CD4-positive, alpha-beta T cell treated with Interleukin-12 subunit alpha and Interleukin-12 subunit beta, for 1 hour (primary cell): ENCODE results near the gene TCERG1L.
"Not testable (repeated sequence)": the region's sequence is repeated elsewhere in the genome, so short reads cannot be mapped to it uniquely, and the experiment has no call there.

Source experiments
- DNase-seq: peaks from one replicate; pipeline ENCODE4 v3.0.0-alpha.2; 2020

TCERG1L gene

DNA sequence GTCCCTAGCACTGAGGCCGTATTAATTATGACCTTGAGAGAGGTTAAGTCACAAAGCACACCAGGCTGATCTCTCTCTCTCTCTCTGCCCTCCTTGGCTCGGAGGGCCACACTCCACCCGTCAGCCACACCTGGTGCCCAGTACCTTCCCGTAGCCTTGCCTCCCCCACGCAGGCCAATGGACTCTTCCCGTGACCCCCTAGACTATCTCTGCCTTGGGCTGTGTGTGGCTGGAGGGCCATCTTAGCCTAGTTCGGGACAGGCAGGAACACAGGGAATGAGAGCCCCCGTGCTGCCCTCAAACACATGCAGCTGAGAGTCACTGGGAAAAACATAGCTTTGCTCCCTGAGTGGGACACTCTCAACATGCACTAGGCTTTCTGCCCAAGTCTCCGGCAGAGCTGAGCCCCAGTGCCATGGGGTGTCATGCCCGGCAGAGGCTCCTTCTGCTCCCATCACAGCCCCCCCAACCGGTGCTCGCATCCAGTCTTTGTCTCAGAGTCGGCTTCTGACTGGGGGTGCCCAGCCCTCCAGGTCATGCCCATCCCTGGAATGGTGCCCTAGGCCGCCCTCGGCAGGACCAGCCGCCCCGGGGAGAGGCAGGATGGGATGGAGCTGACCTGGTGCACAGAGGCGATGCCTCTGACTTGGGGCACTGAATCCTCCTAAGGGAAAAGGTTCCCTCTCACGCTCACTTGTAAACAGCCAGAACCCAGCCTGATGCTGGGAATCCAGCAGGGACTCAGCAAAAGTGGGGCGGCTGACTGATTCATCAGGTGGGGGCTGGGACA, 63.0 kb downstream of the TCERG1L start:
- no peak for DNase-seq

DNA sequence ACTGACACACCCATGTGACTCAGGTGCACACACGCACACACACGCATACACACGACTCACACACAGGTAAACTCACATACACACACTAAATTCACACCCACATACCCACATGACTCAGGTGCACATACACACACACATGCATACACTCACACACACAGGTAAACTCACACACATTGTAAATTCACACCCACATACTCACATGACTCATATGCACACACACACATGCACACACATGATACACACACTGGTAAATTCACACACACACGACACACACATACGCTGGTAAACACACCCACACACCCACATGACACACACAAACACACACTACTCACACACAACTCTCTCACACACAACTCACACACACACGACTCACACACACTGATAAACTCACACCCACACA, 63.6 kb downstream of the TCERG1L start:
- DNase-seq = no peak

DNA sequence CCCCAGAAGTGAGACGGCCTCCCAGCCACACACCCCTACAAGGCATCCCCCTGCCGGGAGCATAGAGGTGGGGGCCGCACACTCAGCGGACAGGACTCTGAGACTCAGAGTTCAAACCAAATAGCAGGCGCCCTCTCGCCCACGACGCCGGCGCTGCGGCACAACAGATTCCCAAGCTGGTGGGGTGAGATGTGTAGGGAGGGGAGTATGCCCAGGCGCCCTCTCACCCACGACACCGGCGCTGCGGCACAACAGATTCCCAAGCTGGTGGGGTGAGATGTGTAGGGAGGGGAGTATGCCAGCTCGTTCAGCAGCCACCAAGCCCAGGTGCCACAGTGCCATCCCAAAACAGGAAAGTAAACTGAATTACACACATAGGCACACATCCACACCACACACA, 64.7 kb downstream of the TCERG1L start:
- DNase-seq = no peak

DNA sequence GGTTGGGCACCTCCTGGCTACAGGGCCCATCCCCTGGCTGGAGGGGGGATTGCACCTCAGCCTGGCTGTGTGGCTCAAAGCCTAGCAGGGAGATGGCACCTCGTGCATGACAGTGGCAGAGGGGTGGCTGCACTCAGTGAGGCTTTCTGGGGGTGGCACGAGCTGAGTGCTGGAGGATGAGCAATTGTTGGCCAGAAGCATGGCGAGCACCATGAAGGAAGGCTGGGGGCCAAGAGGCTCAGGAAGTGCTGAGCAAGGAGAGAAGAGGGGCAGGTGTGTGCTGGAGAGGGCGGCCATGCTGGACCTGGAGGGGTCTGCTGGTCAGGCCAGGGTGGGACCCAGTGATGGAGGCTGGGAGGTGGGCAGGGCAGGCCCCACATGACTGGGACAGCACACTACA, 65.4 kb downstream of the TCERG1L start:
- no peak for DNase-seq

DNA sequence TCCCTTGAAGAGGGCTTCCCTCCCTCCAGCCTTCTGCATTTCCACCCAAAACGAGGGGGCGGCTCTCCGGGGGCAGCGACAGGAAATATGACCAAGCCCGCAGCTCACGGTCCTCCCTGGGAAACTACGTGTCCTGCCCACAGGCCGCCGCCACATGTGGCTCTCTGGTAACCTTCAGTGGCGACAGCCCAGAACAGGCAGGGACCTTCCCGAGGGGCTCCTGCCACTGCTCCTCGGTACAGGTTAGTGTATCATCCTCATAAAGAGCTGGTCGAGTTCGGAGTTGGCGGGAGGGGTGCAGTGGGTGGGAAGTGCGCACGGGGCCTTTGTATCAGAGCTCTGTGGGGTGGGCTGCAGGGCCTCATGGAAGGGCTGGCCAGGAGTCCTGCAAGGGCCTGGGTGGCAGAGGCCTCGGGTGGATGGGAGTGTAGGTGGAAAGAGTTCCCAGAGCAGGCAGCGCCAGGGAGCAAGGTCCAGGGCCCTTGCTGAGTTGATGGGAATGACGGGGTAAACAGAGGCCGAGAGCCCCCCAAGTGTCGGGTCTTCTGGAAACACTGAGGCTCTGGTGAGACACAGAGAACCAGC, 66.0 kb downstream of the TCERG1L start:
- no peak for DNase-seq

DNA sequence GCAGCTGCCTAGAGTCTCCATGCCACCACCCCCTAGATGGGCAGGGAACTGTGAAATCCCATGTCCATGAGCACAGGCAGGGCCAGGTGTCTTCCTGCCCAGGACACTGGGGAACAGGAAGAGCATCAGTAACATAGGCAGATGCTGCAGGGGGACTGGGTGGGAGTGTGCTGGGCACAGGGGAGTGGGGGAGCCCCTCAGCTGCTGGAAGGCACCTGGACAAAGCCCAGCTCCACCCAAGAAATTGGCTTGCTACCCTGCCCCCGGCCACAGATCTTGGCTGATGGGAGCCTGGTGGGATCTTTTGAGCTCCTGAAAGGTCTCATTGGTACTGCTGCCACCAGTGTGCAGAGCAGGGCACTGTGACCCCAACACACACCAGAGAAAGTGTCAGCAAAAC, 66.7 kb downstream of the TCERG1L start:
- no peak for DNase-seq

DNA sequence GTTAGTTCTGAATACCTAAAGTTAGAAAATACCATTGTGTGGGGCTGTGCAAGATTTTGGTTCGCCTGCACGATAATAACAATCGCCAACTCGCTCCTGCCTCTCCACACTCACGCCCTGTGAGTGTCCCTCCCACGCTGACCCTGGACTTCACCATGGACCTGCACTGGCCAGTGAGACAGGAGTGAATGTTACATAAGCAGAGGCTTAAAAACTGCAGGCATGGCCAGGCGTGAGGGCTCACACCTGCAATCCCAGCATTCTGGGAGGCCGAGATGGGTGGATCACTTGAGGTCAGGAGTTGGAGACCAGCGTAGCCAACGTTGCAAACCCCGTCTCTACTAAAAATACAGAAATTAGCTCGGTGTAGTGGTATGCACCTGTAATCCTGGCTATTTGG, 68.4 kb downstream of the TCERG1L start:
- DNase-seq = no peak

DNA sequence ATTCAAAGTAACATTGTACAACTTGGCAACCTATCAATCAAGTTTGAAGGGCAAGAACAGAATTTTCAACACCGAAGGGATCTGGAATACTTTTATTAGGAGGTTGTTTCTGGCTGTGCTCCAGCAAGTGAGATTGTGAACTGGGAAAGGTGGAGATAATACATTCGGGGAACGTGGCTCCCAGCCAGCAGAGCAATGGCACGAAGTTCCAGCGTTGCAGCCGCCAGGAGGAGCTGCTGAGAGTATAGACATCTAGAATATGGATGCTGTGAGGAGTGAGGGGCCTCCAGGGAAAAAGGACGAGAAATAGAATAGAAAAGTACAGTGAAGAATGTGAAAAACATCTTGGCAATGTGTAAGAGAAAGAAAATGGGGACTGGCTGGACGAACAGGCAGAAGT, 69.5 kb downstream of the TCERG1L start:
- DNase-seq = no peak

DNA sequence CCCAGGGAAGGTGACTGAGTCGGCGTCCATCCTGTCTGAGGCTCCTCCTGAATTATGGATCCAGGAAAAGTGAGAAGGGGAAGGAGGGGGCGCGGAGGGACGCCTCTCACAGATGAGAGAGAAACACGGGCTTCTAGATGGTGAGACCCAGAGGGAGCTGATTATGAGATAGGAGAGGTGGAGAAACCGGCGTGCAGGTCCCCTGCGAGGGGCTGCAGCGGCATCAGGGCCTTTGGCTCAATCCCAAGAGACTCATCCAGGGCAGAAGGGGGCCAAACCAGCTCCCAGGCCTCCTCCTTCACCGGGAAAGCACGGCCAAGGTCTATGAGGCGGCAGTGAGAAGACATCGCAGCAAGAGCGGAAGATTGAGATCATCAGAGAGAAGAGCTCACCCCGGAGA, 70.8 kb downstream of the TCERG1L start:
- no peak for DNase-seq

DNA sequence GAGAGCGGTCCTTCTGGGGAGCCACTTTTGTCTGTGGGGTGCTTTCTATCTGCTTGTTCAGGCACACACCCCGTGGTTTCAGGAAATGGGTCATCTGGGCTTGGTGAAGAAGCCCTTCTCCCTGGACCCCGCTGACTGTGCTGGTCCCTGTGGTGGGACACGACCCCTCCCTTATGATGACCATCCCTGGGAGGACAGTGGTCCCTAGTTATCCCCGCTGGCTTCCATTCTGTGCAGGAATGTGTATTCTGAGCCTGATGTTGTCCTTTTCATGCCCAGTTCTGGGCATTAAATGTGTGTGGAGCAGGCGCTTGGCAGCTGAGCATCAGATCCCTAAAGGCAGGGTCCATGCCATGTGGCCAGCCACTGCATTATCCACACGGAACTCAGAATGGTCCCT, 71.6 kb downstream of the TCERG1L start:
- no peak for DNase-seq

DNA sequence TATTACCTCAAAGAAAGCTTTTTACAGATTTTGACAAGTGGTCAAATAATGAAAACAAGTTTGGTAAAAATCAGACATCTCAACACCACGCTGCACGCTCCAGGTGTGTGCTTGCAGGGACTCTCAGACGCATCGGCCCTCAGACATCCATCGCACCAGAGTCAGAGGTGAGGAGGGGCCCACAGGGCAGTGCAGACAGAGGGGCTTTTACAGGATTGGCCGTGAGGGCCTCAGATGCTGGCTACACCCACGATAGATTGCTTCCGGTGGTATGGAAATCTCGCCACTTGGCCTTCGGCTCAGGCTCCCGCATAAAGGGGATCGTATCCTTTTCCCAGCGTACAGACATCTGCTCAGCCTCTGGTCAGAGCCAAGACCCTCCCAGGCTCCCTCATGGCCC, 72.1 kb downstream of the TCERG1L start:
- no peak for DNase-seq

DNA sequence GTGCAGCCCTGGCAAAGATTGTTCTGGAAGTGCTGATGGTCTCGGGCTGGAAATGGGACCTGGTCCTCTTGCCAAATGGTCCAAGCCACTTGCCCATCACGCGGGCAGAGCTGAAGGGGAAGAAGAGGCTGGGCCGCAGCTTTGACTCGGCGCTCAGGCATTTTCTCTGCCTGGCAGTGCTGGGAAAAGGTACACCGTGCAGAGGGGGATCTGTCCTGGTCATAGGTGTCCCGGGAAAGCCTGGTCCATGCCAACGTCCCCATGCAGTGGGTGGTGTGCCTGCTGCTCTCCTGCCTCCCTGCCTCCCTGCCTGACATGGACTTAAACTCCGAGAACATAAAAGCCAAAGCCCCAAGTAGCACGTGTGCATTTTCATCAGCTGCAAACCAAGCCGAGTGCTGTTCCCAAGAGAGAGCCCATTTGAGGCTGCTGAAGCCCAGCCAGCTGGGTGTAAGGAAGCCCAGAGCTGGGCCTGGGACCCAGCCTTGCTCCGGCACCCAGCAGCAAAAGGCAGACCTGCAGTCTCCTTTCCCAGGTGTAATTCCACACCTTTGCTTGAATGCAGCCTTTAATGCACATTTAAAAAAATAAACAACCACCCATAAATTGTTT, 72.7 kb downstream of the TCERG1L start:
- DNase-seq = no peak

DNA sequence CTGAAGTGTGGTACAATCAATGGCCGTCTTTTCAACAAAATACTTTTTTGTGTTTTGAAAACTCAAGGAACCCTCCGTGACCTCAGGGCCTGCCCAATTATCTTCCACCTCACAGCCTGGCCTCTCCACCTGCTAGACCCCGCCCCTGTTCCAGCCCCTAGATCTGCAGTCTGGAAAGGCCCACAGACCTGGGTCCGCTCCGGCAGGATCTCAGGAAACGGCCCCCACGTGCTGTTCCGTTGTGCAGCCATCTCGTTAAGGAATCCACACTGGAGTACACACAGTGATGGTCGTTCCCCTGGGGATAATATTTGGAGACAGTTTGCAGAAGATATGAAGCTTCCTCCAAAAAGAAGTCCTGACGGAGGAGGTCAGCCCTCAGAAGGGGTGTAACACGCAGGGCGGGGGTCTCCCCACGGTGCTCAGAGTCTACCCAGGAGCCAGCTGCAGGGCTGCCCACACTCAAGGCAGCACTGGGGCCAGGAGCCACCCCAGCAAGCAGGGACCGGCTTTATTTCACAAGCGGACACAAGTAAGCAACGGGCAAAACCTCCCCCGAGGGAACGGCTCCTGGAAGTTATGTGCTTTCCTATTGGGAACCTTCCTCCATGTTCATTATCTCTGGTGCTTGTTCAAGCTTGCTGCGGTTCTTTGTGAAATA, 73.4 kb downstream of the TCERG1L start:
- no peak for DNase-seq

DNA sequence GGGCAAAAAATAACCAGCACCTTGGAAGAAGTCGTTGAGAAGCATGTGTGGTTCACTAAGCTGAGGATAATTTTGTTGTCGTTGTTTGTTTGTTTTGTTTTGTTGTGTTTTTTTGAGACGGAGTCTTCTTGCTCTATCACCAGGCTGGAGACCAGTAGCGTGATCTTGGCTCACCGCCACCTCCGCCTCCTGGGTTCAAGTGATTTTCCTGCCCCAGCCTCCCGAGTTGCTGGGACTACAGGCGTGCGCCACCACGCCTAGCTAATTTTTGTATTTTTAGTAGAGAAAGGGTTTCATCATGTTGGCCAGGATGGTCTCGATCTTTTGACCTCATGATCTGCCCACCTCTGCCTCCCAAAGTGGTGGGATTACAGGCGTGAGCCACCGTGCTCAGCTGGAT, 76.9 kb downstream of the TCERG1L start:
- not testable (repeated sequence) for DNase-seq

DNA sequence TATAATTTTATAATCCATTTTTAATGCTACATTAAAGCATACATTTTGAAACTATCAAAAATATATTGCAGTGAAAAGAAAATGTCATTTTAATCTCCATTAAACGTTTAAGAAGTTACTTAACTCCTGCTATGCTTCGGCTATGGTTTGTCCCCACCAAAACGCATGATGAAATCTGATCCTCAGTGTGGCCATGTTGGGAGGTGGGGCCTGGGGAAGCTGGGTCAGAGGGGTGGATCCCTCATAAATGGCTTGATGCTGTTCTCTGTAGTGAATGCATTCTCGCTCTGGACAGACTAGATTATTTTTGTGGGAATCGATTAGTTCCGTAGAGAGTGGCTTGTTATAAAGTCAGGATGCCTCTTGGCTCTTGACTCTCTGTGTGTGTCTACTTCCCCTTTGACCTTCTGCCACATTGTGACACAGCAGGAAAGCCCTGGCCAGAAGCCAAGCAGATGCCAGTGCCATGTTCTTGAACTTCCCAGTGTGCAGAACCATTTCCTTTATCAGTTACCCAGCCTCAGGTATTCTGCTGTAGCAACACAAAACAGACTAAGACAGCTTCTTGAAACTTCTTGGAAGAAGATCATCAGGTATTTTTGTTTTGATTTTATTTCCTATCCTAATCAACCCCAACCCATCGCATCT, 77.8 kb downstream of the TCERG1L start:
- DNase-seq = no peak

DNA sequence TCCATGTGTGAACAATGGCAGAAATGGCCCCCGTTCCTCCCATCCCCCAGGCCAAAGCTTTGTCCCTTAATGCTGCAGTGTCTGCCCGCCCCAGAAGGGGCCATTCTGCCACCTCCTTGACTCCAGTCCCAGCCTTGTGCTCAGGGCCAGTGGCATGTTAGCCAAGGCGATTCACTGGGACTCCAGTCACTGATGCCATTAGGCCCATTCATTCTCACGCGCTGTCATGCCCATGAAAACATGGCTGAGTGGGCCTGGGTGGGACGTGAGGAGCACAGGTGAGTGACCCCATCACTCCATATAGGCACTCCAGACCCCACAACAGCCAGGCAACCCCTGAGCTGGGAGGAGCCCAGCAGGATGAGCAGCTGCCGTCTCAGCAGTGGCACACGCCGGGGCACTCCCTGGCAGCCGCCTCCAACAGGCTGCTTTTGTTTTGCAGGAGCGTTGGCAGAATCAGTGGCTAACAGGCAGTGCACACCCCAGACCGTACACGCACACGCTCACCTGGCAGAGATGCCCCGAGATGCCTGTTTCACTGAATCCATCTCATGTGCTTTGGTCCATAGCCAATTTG, 79.5 kb downstream of the TCERG1L start:
- DNase-seq = no peak

DNA sequence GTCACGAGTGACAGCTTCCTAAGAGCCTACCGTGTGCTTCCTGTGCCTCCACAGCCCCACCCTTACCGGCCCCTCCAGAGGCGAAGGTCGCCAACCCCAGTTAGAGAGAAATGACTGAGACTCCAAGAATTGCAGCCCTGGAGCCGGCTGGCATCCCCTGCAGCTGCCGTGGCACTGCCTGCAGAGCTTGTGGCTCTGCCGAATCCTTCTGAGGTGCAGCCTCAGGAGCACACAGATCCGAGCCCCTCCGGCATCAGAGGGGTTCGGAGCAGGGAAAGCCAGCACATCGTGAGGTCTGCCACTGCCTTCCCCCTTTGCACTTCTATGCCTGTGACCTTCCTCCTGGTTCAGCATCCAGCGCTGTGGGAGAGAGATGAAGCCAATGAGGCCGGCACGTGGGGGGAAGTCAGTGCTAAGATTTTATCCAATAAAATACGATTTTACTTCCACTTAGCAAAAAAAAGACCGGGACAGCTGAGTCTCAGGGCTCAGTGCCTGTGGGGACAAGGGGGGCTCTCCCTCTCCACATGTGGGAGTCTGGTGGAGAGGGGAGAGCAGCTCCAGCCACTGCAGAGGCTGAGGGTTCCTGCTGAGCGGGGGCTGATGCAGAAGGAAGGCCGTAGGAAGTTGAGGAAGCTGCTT, 80.1 kb downstream of the TCERG1L start:
- DNase-seq = no peak

DNA sequence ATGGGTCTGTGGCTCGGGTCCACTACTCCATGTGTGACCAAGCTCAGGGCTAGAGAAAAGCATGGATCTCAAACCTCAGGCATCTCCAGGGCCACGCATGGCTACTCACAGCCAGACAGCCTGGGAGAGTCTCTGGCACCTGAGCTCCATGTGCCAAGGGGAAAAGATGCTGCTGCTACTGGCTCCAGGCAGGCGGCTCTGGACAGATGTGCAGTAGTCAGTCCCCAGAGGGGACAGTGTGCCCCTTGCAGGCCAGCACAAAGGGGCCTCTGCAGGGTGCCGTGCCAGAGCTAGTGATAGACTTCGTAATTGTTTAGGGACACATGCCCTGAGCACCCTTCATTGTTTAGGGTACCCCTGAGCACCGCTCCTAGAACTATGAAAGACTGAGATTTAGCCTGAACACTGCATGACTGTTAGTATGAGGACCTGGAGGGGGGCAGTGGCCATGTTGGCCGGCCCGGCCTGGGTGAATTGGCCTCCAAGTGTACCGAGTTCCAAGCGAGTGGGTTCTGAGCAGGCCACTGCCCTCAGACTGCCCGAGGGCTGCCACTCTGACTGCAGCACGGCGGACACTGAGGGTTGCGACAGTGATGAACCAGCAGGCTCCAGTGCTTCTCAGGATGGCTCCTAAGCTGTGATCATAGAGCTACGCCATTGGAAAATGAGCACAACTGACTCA, 80.7 kb downstream of the TCERG1L start:
- DNase-seq = no peak

DNA sequence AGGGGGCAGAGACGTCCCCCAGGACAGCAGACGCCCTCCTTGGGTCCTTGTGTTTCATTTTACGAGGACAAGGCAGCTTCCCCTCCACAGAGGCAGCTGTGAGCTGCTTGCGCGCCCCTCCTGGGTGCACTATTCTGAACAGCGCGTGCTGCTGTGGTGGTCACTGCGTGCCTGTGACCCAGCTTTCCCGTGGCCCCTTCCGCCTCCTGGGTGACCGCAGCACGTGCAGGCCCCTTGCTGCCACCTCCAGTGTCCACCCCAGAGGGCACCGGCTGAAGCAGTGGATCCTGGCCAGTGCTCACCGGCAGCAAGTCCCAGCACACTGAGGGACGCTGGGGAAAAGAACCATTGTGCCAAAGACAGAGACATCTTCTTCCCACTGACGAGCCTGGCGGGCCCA, 81.4 kb downstream of the TCERG1L start:
- no peak for DNase-seq

DNA sequence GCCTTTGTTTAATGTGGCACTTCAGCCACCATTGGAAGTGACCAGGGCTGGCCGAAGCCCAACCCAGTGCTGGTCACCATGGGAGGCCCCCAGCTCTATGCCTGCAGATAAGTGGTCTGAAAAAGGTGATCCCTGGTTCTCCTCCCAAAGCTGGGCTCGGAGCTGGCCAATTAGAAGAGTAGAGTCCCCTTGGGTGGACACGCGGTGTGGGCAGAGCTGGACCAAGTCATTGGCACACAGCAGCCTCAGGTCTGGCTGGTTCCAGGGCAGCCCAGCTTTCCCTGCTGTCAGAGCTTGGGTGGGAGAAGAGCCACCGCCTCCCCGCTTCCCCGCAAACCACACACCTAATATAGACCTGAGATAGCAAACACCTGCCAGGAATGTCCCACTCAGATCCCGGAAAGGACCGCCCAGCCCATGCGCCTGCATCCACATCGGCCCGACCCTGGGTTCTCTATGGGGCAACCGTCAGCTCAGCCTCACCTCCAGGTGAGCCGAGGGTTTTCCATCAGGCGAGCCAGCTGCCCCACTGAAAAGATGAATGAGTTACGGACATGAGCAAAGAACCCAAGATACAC, 84.3 kb downstream of the TCERG1L start:
- no peak for DNase-seq

DNA sequence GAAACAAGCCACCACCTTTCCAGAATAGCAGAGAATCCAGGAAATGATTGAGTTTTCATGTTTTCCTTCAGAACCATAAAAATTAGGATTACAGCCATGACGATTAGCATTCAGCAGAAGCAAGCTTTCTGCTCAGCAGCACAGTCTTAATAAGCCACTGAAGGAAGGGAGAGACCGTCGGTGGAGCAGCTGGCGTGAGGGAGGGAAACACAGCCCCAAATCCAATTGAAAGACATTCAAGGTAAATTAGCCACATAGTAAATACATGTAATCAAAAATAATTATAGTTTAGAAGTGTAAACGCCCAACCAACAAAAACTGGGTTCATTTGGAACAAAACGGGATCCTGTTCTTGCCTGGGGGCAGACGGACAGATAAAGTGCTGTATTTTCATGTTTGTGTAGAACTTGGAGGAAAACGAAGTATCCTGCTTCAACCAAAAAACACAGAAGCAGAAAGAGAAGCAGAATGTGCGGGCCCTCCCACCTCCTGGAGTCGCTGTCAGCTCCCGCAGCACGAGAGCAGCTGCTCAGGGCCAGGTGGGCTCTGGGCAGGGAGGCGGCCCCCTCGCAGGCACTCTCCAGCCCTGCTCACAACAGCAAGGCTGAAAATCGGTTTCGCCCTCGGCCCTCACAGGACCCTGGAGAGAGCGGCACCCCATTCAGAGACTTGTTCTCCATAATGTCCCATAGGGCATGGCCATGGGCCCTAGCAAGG, 84.9 kb downstream of the TCERG1L start:
- no peak for DNase-seq
